SU-DHL-6 (cell line): ENCODE results near the gene U2AF2.

Source experiments
- H2AFZ ChIP-seq: fragments of 200-600 bp; sonication (generic); 2 replicates; pipeline ENCODE4 v1.6.1; 2014; ENCODE audit warnings: low read depth, mild to moderate bottlenecking, moderate library complexity, mixed read lengths, antibody characterized with exemption, low read length; ENCODE audit not compliant: severe bottlenecking
- H3F3A ChIP-seq: fragments of 200-600 bp; shearing (Covaris generic); 2 replicates; pipeline ENCODE4 v1.6.0; 2016; ENCODE audit warnings: antibody characterized with exemption, mild to moderate bottlenecking; ENCODE audit not compliant: insufficient read depth
- H3K27ac ChIP-seq: fragments of 200-600 bp; sonication (generic); 2 replicates; pipeline ENCODE4 v1.5.1; 2016; ENCODE audit warnings: low read depth, mild to moderate bottlenecking, low read length, moderate library complexity, mixed read lengths
- H3K27me3 ChIP-seq: fragments of 200-600 bp; sonication (generic), shearing (Covaris generic); 2 replicates; pipeline ENCODE4 v1.6.0; 2014; ENCODE audit warnings: mild to moderate bottlenecking, low read length
- H3K36me3 ChIP-seq: fragments of 200-600 bp; sonication (generic); 2 replicates; pipeline ENCODE4 v1.6.1; 2014; ENCODE audit warnings: mild to moderate bottlenecking, low read length, mixed read lengths
- H3K4me2 ChIP-seq: fragments of 300-600, 200-600 bp; shearing (Covaris generic), sonication (generic); 2 replicates; pipeline ENCODE4 v1.6.0; 2014; ENCODE audit warnings: low read length, low read depth, mild to moderate bottlenecking; ENCODE audit not compliant: poor library complexity, severe bottlenecking
- H3K4me3 ChIP-seq: fragments of 200-600 bp; sonication (generic); 2 replicates; pipeline ENCODE4 v1.5.1; 2014; ENCODE audit warnings: antibody characterized with exemption, low read length, mild to moderate bottlenecking, mixed read lengths; ENCODE audit not compliant: insufficient read depth, poor library complexity, severe bottlenecking
- H3K79me2 ChIP-seq: fragments of 200-600 bp; sonication (generic); 2 replicates; pipeline ENCODE4 v1.6.1; 2014; ENCODE audit warnings: mild to moderate bottlenecking, low read length, moderate library complexity; ENCODE audit not compliant: insufficient read depth
- H3K9ac ChIP-seq: fragments of 200-600 bp; sonication (generic); 2 replicates; pipeline ENCODE4 v1.7.0; 2014; ENCODE audit warnings: mild to moderate bottlenecking, low read length
- H3K9me2 ChIP-seq: fragments of 200-600 bp; sonication (generic); replicated peaks from 2 replicates; pipeline ENCODE4 v1.6.1; 2014; ENCODE audit warnings: low read length; ENCODE audit not compliant: insufficient read depth
- H3K9me3 ChIP-seq: fragments of 200-600 bp; sonication (generic); 2 replicates; pipeline ENCODE4 v1.6.1; 2014; ENCODE audit warnings: low read length, mixed read lengths; ENCODE audit not compliant: insufficient read depth
- H4K20me1 ChIP-seq: fragments of 200-600 bp; sonication (generic); 2 replicates; pipeline ENCODE4 v1.6.1; 2014; ENCODE audit warnings: low read depth, mild to moderate bottlenecking, antibody characterized with exemption, low read length, moderate library complexity, mixed read lengths
- EZH2phosphoT487 ChIP-seq: fragments of 200-600 bp; sonication (generic), shearing (Covaris generic); conservative IDR thresholded peaks from 2 replicates; pipeline ENCODE4 v1.6.1; 2018; ENCODE audit warnings: mild to moderate bottlenecking, antibody characterized with exemption, low read length, moderate library complexity, mixed read lengths
- TF ChIP-seq, protein P1 (sequence below): fragments of 200-600 bp; sonication (generic); IDR thresholded peaks from one replicate; pipeline ENCODE4 v1.5.1; 2017; ENCODE audit warnings: antibody characterized with exemption, mild to moderate bottlenecking, low read length, moderate library complexity; ENCODE audit not compliant: insufficient read depth, poor library complexity, severe bottlenecking

U2AF2 gene

GRCh38 chr19:55611983-55612645, 42.7 kb upstream of the U2AF2 start:
- H3K36me3 ChIP-seq: no peaks in the 10 kb centered on the region
- no peak overlapping the region for H3K9ac ChIP-seq
- H3K27ac ChIP-seq: no peak overlapping the region
- no peaks in the 10 kb centered on the region for H3F3A ChIP-seq
- peaks cover 17% of the 10 kb centered on the region for H3K79me2 ChIP-seq
- H3K27me3 ChIP-seq: no peaks in the 10 kb centered on the region
- no peak overlapping the region for H3K4me2 ChIP-seq
- H2AFZ ChIP-seq: no peak overlapping the region
- no peak overlapping the region for H3K4me3 ChIP-seq
- no peaks in the 10 kb centered on the region for H3K9me3 ChIP-seq
- TF ChIP-seq, protein P1, sequence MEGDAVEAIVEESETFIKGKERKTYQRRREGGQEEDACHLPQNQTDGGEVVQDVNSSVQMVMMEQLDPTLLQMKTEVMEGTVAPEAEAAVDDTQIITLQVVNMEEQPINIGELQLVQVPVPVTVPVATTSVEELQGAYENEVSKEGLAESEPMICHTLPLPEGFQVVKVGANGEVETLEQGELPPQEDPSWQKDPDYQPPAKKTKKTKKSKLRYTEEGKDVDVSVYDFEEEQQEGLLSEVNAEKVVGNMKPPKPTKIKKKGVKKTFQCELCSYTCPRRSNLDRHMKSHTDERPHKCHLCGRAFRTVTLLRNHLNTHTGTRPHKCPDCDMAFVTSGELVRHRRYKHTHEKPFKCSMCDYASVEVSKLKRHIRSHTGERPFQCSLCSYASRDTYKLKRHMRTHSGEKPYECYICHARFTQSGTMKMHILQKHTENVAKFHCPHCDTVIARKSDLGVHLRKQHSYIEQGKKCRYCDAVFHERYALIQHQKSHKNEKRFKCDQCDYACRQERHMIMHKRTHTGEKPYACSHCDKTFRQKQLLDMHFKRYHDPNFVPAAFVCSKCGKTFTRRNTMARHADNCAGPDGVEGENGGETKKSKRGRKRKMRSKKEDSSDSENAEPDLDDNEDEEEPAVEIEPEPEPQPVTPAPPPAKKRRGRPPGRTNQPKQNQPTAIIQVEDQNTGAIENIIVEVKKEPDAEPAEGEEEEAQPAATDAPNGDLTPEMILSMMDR: no peak
- no peaks in the 10 kb centered on the region for H3K9me2 ChIP-seq
- H4K20me1 ChIP-seq: no peaks in the 10 kb centered on the region

DNA sequence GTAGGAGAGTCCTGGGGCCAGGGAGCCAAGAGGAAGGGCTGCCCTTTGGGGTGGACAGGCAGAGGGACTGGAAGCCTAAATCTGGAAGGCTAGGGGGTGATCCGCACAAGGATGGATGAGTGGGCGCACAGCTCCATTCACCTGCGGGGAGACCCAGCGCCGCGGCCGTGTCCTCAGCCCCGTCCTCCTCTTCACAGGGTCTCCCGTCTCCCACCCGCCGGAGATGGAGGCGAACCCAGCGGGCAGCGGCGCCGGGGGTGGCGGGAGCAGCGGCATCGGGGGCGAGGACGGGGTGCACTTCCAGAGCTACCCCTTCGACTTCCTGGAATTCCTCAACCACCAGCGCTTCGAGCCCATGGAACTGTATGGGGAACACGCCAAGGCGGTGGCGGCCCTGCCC, 41.4 kb upstream of the U2AF2 start:
- Histone ChIP-seq H3K9ac (no peak overlapping the region), H3K27ac (no peak overlapping the region), H3K36me3 (no peaks in the 10 kb centered on the region), H2AFZ (no peak overlapping the region), H3K27me3 (no peaks in the 10 kb centered on the region), H4K20me1 (no peaks in the 10 kb centered on the region), H3K9me3 (no peaks in the 10 kb centered on the region), H3F3A (no peaks in the 10 kb centered on the region), H3K79me2 (peaks cover 8% of the 10 kb centered on the region; the same call in 1 of the 2 replicates), H3K9me2 (no peaks in the 10 kb centered on the region), H3K4me2 (no peak overlapping the region), H3K4me3 (no peak overlapping the region)
- TF ChIP-seq EZH2phosphoT487: no peak
- TF ChIP-seq, protein P1: no peak

- no peaks in the 10 kb centered on the region for H3K9me2 ChIP-seq
- H3K27ac ChIP-seq: no peak overlapping the region
Measured at GRCh38 chr19:55613930-55614710, 40.7 kb upstream of the U2AF2 start.

More at GRCh38 chr19:55613930-55614710, 40.7 kb upstream of the U2AF2 start:
- Histone ChIP-seq H3K9me3 (no peaks in the 10 kb centered on the region), H3K36me3 (no peaks in the 10 kb centered on the region), H3F3A (peaks cover 2% of the 10 kb centered on the region; the same call in 1 of the 2 replicates), H4K20me1 (no peaks in the 10 kb centered on the region), H2AFZ (no peak overlapping the region), H3K4me2 (no peak overlapping the region), H3K9ac (no peak overlapping the region), H3K79me2 (peaks cover 4% of the 10 kb centered on the region; the same call in 1 of the 2 replicates), H3K4me3 (no peak overlapping the region), H3K27me3 (no peaks in the 10 kb centered on the region)
- TF ChIP-seq, protein P1: no peak
- no peak for TF ChIP-seq EZH2phosphoT487
